Ishikawa (cell line): ENCODE results near the gene ARNT2.

Experiments used
- CEBPB ChIP-seq: IDR thresholded peaks from 2 replicates; pipeline ENCODE4 v1.6.1; 2012
- CREB1 ChIP-seq: IDR thresholded peaks from 2 replicates; pipeline ENCODE4 v1.6.1; 2012; ENCODE audit warnings: low read depth
- EP300 ChIP-seq: IDR thresholded peaks from 2 replicates; pipeline ENCODE4 v1.6.1; 2012; ENCODE audit warnings: borderline replicate concordance
- RAD21 ChIP-seq: IDR thresholded peaks from 2 replicates; pipeline ENCODE4 v1.6.1; 2012; ENCODE audit warnings: low read depth
- TAF1 ChIP-seq: IDR thresholded peaks from 2 replicates; pipeline ENCODE4 v1.6.1; 2012; ENCODE audit warnings: low read depth, mild to moderate bottlenecking
- TEAD4 ChIP-seq: IDR thresholded peaks from 2 replicates; pipeline ENCODE4 v1.6.1; 2012
- TF ChIP-seq, protein P1 (sequence below): IDR thresholded peaks from 2 replicates; pipeline ENCODE4 v1.6.1; 2012
- TF ChIP-seq, protein P2 (sequence below): IDR thresholded peaks from 2 replicates; pipeline ENCODE4 v1.6.1; 2012; ENCODE audit warnings: low read depth, mild to moderate bottlenecking

DNA sequence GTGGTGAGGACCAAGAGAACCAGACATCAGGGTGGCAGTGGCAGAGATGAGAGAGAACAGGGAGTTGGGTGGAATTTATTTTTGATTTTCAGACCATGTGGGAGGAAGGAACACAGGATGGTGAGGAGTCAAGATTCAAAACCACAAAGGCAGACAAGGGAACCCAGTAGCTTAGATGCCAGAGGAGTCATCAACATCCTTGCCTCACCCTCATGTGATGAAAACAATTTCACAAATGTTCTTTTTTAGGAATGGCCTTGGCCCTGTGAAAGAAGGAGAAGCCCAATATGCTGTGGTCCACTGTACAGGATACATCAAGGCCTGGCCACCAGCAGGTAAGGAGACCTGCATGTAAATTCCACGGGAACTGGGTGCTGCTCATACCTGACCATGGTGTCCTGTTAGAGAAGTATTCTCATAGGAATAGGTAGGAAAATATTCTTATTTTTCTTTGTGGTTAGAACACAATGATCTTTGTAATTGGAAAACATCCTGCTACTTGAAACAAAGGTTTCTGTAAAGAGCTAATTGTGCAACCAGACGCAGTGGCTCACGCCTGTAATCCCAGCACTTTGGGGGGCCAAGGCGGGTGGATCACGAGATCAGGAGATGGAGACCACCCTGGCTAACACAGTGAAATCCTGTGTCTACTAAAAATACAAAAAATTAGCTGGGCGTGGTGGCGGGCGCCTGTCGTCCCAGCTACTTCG, 110.0 kb downstream of the ARNT2 start:
- TF ChIP-seq CEBPB (no peak), TEAD4 (no peak), RAD21 (no peak), EP300 (no peak), CREB1 (no peak), TAF1 (no peak)
- TF ChIP-seq, protein P1, sequence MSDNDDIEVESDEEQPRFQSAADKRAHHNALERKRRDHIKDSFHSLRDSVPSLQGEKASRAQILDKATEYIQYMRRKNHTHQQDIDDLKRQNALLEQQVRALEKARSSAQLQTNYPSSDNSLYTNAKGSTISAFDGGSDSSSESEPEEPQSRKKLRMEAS, result no peak
- TF ChIP-seq, protein P2, sequence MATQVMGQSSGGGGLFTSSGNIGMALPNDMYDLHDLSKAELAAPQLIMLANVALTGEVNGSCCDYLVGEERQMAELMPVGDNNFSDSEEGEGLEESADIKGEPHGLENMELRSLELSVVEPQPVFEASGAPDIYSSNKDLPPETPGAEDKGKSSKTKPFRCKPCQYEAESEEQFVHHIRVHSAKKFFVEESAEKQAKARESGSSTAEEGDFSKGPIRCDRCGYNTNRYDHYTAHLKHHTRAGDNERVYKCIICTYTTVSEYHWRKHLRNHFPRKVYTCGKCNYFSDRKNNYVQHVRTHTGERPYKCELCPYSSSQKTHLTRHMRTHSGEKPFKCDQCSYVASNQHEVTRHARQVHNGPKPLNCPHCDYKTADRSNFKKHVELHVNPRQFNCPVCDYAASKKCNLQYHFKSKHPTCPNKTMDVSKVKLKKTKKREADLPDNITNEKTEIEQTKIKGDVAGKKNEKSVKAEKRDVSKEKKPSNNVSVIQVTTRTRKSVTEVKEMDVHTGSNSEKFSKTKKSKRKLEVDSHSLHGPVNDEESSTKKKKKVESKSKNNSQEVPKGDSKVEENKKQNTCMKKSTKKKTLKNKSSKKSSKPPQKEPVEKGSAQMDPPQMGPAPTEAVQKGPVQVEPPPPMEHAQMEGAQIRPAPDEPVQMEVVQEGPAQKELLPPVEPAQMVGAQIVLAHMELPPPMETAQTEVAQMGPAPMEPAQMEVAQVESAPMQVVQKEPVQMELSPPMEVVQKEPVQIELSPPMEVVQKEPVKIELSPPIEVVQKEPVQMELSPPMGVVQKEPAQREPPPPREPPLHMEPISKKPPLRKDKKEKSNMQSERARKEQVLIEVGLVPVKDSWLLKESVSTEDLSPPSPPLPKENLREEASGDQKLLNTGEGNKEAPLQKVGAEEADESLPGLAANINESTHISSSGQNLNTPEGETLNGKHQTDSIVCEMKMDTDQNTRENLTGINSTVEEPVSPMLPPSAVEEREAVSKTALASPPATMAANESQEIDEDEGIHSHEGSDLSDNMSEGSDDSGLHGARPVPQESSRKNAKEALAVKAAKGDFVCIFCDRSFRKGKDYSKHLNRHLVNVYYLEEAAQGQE, result no peak
